ENCODE data around the gene LRMDA. TPM values are rescaled to one million over a fixed set of nuclear protein-coding genes. Genes with fewer than 3 reads are reported as not detected.

The LRMDA gene
- total RNA-seq, 1 donor from 2014 or later = 1.8 TPM

DNA sequence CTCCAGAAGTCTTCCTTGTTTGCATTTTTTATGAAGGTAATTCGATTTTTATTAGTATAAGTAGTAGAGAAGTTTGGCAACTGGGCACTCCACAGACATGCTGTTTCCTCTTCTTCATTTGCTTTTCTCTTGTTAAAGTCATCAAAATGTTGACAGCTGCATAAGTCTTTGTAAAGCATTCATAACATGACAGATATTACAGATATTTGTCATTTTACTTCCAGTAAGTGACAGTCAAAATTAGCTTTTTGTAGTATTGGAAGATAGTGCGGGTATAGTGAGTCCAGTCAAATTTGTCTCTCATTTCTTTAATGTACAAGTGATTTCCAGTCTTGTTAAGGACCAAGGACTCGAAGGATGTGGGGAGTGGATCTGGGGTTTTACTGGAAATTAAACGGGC lies 247.1 kb downstream of the LRMDA start:
- no peak for ATAC-seq

- no peak for ATAC-seq
These were observed 248.1 kb downstream of the LRMDA start for GRCh38 chr10:75679536-75679935.

GRCh38 chr10:75681334-75681733 lies 249.9 kb downstream of the LRMDA start:
- no peak for ATAC-seq

- peak; percentile 94 for ATAC-seq
These were observed 251.5 kb downstream of the LRMDA start for GRCh38 chr10:75682649-75683557.

GRCh38 chr10:75685187-75685586 lies 253.8 kb downstream of the LRMDA start:
- no peak for ATAC-seq

GRCh38 chr10:75688506-75689300 lies 257.3 kb downstream of the LRMDA start:
- ATAC-seq = no peak

GRCh38 chr10:75693489-75693888 lies 262.1 kb downstream of the LRMDA start:
- no peak for ATAC-seq

- no peak for ATAC-seq
These were observed 262.8 kb downstream of the LRMDA start for GRCh38 chr10:75694269-75694668.

- no peak for ATAC-seq
These were observed 263.4 kb downstream of the LRMDA start for GRCh38 chr10:75694790-75695189.

DNA sequence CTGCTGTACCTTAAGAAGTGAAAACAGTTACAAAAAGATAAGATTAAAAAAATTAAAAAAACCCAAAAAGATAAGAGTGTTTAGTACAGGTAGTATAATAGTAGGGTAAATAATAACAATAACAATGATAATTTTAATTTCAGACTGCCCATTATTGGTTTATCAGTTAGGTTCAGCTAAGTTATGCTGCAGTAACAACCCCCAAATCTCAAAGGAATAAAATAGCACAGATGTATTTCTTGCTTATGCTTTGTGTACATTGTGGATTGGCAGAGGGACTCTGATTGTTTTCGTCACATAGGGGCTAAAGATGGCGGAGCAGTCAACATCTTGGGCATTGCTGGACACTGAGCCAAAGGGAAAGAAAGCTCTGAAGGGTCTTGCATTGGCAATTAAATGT lies 264.6 kb downstream of the LRMDA start:
- ATAC-seq = no peak

- ATAC-seq = no peak
These were observed 265.1 kb downstream of the LRMDA start for GRCh38 chr10:75696536-75696935.

DNA sequence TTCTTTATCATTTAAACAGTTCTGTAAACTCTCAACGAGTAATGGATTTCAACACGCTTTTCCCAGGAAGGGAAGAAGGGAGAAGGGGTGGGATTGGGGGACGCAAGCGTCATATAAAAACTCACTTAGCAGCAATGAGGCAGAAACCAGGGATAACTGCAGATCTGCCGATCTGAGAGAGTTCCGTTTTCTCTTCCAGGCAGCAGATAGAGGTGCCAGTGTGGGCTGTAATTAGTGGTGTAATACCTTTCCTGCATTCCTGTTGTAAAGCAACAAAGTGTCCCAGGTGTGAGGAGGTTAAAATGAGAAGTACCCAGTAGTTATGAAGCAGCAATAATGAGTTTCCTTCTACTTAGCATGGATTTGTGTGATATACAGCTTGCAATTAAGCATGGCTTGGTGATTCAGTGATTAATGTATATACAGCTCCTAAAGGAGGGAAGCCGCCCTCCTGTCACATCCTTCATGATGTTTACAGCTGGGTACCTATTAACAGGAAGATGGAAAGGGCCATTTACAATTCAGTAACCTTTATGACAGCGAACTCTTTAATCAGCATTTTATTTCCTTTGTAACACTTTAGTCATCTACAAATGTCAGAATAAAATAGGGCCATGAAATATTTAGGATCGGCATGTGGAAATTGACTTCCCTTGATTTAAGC lies 271.9 kb downstream of the LRMDA start:
- no peak for ATAC-seq

DNA sequence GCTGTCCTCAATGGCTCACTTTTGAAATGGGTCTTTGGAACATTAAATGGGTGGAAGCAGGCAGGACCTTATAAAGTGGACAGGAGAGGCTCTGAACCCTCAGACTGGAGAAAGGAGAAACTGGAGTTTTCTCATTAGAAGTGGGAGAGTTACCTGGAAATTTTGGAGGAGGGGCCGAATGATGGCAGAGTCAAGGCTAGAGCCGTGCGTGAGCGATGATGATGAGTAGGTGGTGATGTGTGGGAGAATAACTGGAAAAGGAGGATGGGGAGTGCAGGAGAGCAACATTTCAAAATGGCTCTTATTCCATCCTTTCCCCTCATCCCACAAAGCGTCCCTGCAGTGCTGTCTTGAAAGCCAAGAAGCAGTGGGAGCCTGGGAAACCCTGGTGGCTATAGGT lies 274.0 kb downstream of the LRMDA start:
- no peak for ATAC-seq

- no peak for ATAC-seq
These were observed 275.8 kb downstream of the LRMDA start for GRCh38 chr10:75707080-75707840.

DNA sequence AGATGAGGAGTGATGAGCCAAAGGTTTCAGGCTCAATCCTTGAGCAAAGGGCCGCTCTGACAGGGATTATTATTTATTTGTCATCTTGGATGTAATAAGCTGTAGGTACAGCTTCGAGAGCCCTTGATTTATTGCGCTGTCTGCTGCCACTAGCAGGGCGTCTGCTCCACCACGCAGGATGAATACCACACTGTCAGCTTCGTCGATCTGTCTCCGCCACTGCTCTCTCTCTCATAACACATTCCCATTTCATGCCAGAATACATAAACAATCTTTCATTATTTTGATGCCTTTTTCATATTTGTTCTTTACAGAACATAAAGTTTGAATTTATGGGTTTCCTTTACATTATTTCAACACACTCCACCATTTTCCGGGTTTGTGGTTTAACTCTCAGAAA lies 276.6 kb downstream of the LRMDA start:
- ATAC-seq = no peak

GRCh38 chr10:75709245-75709644 lies 277.8 kb downstream of the LRMDA start:
- no peak for ATAC-seq

DNA sequence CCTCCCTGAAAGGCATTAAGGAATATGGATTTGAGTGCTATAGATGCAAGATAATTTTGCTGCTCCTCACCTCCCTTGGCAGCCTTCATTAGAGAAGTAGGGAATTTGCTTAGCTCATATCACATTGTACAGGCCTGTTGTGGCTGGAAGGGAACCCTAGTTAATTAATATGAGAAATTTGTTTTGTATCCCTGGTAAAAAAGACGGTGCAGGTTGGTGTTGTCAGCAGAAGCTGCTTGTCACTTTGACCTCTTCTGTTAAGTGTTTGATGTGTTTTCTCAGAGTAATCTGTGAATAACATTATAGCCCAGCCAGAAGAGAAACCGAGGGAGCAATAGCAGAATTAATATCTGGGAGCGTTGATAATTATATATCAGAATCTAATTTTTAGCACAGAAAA lies 278.4 kb downstream of the LRMDA start:
- no peak for ATAC-seq

DNA sequence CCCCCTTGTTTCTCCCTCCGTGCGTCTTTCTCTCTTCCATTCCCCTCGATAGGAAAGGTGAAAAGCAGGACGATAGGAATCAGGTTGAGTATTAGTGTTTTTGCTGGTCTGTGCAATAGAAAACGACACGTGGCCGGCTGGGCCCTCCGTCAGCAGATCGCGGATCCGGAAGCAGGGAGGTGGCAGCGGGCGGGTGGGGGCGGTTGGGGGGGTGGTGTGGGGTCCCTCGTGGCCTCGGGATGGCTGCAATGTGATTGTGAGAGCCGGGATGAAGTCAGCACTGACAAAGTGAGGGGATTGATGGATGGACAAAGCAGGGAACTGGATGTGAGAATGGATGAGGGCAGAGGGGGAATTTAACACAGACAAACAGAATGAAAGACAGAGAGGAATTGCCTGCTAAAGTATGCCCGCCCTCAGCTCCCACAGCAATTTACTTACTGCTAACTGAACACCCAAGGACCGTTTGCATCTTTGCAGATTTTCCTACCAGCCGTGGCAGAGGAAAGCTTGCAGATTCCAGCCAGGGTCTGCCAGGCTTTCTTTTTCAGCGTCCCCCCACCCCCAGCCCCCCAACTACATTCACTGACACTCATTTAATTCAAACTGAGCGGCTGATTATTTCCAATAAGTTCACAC lies 280.9 kb downstream of the LRMDA start:
- no peak for ATAC-seq

GRCh38 chr10:75716506-75716905 lies 285.1 kb downstream of the LRMDA start:
- no peak for ATAC-seq

DNA sequence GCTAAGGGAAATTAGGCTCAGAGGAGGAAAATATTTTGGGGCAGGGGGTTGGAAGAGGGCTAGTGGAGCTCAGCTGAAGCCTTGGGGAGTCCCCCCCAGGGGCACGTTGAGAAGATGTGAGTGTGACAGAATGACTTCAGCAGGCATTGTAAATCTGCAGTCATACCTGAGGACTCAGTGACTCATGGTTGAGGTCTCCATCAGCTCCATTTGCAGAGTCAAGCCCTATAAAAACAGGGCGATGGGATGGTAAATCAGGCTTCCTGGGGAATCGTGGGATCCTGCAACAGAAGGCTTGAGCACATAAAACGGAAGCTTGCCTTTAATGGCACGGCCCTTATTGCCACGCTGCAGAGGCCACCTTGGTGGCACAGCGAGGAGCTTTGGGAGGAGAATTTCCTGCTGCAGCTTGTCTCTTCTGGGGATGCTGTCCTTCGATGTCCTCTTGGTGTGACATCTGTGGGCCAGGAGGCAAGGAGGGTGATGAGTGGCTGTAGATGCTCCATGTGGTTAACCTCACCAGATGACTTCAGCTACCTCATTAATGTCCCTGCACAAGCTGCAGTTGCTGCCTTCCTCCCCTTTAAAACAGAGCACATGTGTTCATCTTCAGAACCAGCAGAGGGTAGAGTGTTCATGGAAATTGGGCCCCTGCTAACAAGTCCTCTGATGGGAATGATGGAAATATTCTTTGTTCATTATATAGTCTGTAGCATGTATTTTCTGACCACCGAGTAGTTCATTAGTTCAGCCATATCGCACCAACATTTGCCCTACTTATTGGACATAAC lies 285.9 kb downstream of the LRMDA start:
- ATAC-seq = no peak

- ATAC-seq = peak; percentile 33
These were observed 287.6 kb downstream of the LRMDA start for GRCh38 chr10:75718991-75719390.

Measured in esophagus mucosa (tissue), 1 donor.